OCI-LY3 (cell line): ENCODE data around the gene APOO.
A peak's percentile ranks its signal among the peaks of the same experiment; 100 is the strongest.

Experiments
- H2AFZ ChIP-seq: fragments of 200-600, 300-600 bp; shearing (Covaris generic); 2 replicates; pipeline ENCODE4 v1.6.0; 2014; ENCODE audit warnings: antibody characterized with exemption, low read depth, low read length
- H3K27ac ChIP-seq: fragments of 200-600, 300-600 bp; sonication (generic); 2 replicates; pipeline ENCODE4 v1.5.1; 2014; ENCODE audit warnings: mild to moderate bottlenecking, low read length, moderate library complexity, mixed read lengths
- H3K27me3 ChIP-seq: fragments of 200-600, 300-600 bp; sonication (generic); 2 replicates; pipeline ENCODE4 v1.6.1; 2014; ENCODE audit warnings: low read depth, low read length, mixed read lengths
- H3K36me3 ChIP-seq: fragments of 200-600, 300-600 bp; sonication (generic); replicated peaks from 2 replicates; pipeline ENCODE3; 2014; ENCODE audit warnings: low read depth, low read length, mixed read lengths
- H3K4me1 ChIP-seq: fragments of 300-600, 200-600 bp; sonication (generic); 2 replicates; pipeline ENCODE4 v1.6.1; 2014; ENCODE audit warnings: low read length, mixed read lengths
- H3K4me2 ChIP-seq: fragments of 200-600, 300-600 bp; sonication (generic); 2 replicates; pipeline ENCODE4 v1.6.1; 2014; ENCODE audit warnings: low read length, mixed read lengths
- H3K4me3 ChIP-seq: fragments of 300-600, 200-600 bp; sonication (generic); 2 replicates; pipeline ENCODE4 v1.5.1; 2014; ENCODE audit warnings: antibody characterized with exemption, mild to moderate bottlenecking, low read length, moderate library complexity
- H3K79me2 ChIP-seq: fragments of 300-600, 200-600 bp; shearing (Covaris generic); 2 replicates; pipeline ENCODE4 v1.6.1; 2014; ENCODE audit warnings: mild to moderate bottlenecking, low read length, mixed read lengths
- H3K9ac ChIP-seq: fragments of 300-600, 200-600 bp; shearing (Covaris generic); 2 replicates; pipeline ENCODE4 v1.6.0; 2014; ENCODE audit warnings: mild to moderate bottlenecking, low read length, moderate library complexity
- H3K9me3 ChIP-seq: fragments of 200-600, 300-600 bp; shearing (Covaris generic); 2 replicates; pipeline ENCODE4 v1.6.1; 2014; ENCODE audit warnings: low read length, mixed read lengths; ENCODE audit not compliant: insufficient read depth
- H4K20me1 ChIP-seq: fragments of 200-600, 300-600 bp; sonication (generic); 2 replicates; pipeline ENCODE4 v1.6.1; 2016; ENCODE audit warnings: low read length, mixed read lengths; ENCODE audit not compliant: insufficient read depth
- CTCF ChIP-seq: fragments of 200-600, 300-600 bp; sonication (generic); IDR thresholded peaks from 2 replicates; pipeline ENCODE4 v1.5.1; 2014; ENCODE audit warnings: antibody characterized with exemption, low read length, low read depth
- EZH2phosphoT487 ChIP-seq: fragments of 200-600 bp; shearing (Covaris generic); IDR thresholded peaks from 2 replicates; pipeline ENCODE4 v1.6.1; 2018; ENCODE audit warnings: antibody characterized with exemption, mixed run types, low read depth

Gene APOO

GRCh38 chrX:23811656-23812055, 96.1 kb downstream of the APOO start:
- Histone ChIP-seq H3K36me3 (no peaks in the 10 kb centered on the region), H3K9me3 (peaks cover 4% of the 10 kb centered on the region; the same call in 1 of the 2 replicates), H3K4me3 (peak overlapping the region; percentile 63), H3K9ac (peak overlapping the region; percentile 17; the same call in 1 of the 2 replicates), H2AFZ (0 out of 2 replicates have a peak overlapping the region, but pooled peaks have one; percentile 10), H3K4me2 (peak overlapping the region; percentile 70), H3K27ac (no peak overlapping the region), H3K79me2 (no peaks in the 10 kb centered on the region), H3K4me1 (peaks cover 30% of the 10 kb centered on the region), H4K20me1 (no peaks in the 10 kb centered on the region), H3K27me3 (0 out of 2 replicates have a peak, but pooled peaks cover 2% of the 10 kb centered on the region)
- TF ChIP-seq CTCF: no peak
- no peak for TF ChIP-seq EZH2phosphoT487

- 0 out of 2 replicates have a peak, but pooled peaks cover 2% of the 10 kb centered on the region for H3K27me3 ChIP-seq
- H3K4me1 ChIP-seq: peaks cover 30% of the 10 kb centered on the region
- no peaks in the 10 kb centered on the region for H4K20me1 ChIP-seq
- peak overlapping the region; percentile 4; the same call in 1 of the 2 replicates for H3K27ac ChIP-seq
- peak overlapping the region; percentile 63 for H3K4me3 ChIP-seq
- no peaks in the 10 kb centered on the region for H3K36me3 ChIP-seq
- TF ChIP-seq CTCF: no peak
- H2AFZ ChIP-seq: 0 out of 2 replicates have a peak overlapping the region, but pooled peaks have one; percentile 10
- H3K9me3 ChIP-seq: peaks cover 4% of the 10 kb centered on the region; the same call in 1 of the 2 replicates
- H3K9ac ChIP-seq: peak overlapping the region; percentile 17; the same call in 1 of the 2 replicates
- H3K4me2 ChIP-seq: peak overlapping the region; percentile 70
- no peaks in the 10 kb centered on the region for H3K79me2 ChIP-seq
Measured at GRCh38 chrX:23811108-23811651, 96.6 kb downstream of the APOO start.

- H3K9ac ChIP-seq: no peak overlapping the region
- TF ChIP-seq EZH2phosphoT487 (no peak), CTCF (no peak)
- H3K4me2 ChIP-seq: peak overlapping the region; percentile 70; the same call in 1 of the 2 replicates
- H3K79me2 ChIP-seq: no peaks in the 10 kb centered on the region
- no peaks in the 10 kb centered on the region for H4K20me1 ChIP-seq
- H3K27me3 ChIP-seq: 0 out of 2 replicates have a peak, but pooled peaks cover 2% of the 10 kb centered on the region
- peaks cover 4% of the 10 kb centered on the region; the same call in 1 of the 2 replicates for H3K9me3 ChIP-seq
- H3K36me3 ChIP-seq: no peaks in the 10 kb centered on the region
- H3K4me1 ChIP-seq: peaks cover 30% of the 10 kb centered on the region
- no peak overlapping the region for H3K27ac ChIP-seq
- no peak overlapping the region for H2AFZ ChIP-seq
- H3K4me3 ChIP-seq: peak overlapping the region; percentile 63; the same call in 1 of the 2 replicates
Measured at GRCh38 chrX:23810279-23810678, 97.5 kb downstream of the APOO start.

- H3K27ac ChIP-seq: no peak overlapping the region
Measured at GRCh38 chrX:23805389-23805788, 102.3 kb downstream of the APOO start.

More at GRCh38 chrX:23805389-23805788, 102.3 kb downstream of the APOO start:
- H3K79me2 ChIP-seq: no peaks in the 10 kb centered on the region
- H3K27me3 ChIP-seq: no peaks in the 10 kb centered on the region
- H3K9me3 ChIP-seq: no peaks in the 10 kb centered on the region
- no peaks in the 10 kb centered on the region for H4K20me1 ChIP-seq
- H3K4me3 ChIP-seq: no peak overlapping the region
- H3K9ac ChIP-seq: no peak overlapping the region
- TF ChIP-seq EZH2phosphoT487 (no peak), CTCF (no peak)
- H3K4me2 ChIP-seq: no peak overlapping the region
- no peak overlapping the region for H2AFZ ChIP-seq
- no peaks in the 10 kb centered on the region for H3K36me3 ChIP-seq
- H3K4me1 ChIP-seq: peaks cover 36% of the 10 kb centered on the region
